ENCODE data around the gene LMO4.

LMO4 gene, protein sequence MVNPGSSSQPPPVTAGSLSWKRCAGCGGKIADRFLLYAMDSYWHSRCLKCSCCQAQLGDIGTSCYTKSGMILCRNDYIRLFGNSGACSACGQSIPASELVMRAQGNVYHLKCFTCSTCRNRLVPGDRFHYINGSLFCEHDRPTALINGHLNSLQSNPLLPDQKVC

DNA sequence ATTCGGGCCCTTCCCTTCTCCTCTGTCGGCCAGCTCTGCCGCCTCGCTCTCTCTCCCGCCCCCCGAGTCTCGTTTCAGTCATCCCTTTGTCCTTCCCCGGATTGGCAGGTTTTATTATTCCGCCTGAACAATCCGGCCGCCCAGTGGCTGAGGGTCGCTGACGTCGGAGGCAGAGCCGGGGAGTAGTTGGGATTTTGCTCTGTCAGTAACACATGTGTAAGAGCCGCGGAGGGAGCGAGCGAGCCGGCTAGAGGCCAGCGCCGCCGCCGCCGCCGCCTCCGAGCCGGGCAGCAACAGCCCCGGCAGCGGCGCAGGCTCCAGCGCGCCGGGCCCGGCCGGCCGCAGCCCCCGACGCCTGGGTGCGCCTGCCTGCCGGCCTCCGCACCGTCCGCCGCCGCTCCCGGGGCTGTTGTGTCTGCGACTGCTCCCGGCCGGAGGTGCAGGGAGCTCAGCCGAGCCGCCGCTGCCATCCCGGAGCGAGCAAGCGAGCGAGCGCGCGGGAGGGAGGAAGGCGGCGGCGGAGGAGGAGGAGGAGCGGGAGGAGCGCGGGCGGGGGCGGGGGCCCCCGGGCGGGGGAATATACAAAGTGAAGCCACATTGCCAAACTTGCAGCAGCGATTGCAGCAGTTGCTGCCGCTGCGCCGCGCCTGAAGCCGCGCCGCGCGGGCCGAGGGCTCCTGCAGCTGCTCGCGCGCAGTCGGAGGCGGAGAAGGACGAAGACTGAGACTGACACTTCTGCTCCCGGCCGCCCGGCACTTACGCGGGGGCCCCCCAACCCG lies at the start of gene LMO4:
Gene LMO4 (plus strand): TSS at position 609 of the 779 bp plus-strand sequence. CDS start 3,136 bp downstream, outside the sequence.
- DNase-seq (ENCODE audit: low read depth in 2 of 2): peak in 1 of 2 donors; percentile 51

- DNase-seq (ENCODE audit: low read depth in 2 of 2): no peak
Measured at GRCh38 chr1:87279536-87279875, 49.2 kb upstream of the LMO4 start.

DNA sequence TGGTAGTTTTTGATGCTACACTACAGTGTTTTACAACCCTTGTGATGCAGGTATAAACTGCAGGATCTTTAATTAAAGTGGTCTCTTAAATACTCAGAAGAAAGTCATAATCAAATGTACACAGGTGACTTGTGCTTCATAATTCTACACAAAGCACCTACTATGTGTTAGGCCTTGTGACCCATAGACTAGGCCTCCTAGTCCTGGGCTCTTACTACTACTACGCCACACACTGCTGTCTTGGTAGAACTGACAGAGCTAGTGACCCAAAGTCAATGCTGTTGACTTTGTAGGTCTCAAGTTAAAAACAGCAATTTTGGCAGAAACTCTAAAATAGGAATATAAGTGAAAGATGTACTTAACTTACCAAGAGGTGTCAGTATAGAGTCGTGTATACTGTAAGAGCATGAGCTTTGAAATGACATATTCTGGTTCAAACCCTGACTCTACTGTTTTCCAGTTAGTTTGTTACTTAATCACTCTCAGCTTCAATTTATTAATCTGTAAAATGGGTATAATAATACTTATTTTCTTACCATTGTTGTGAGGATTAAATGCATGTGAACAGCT lies 48.6 kb upstream of the LMO4 start:
- no peak for DNase-seq (ENCODE audit: low read depth in 2 of 2)

DNA sequence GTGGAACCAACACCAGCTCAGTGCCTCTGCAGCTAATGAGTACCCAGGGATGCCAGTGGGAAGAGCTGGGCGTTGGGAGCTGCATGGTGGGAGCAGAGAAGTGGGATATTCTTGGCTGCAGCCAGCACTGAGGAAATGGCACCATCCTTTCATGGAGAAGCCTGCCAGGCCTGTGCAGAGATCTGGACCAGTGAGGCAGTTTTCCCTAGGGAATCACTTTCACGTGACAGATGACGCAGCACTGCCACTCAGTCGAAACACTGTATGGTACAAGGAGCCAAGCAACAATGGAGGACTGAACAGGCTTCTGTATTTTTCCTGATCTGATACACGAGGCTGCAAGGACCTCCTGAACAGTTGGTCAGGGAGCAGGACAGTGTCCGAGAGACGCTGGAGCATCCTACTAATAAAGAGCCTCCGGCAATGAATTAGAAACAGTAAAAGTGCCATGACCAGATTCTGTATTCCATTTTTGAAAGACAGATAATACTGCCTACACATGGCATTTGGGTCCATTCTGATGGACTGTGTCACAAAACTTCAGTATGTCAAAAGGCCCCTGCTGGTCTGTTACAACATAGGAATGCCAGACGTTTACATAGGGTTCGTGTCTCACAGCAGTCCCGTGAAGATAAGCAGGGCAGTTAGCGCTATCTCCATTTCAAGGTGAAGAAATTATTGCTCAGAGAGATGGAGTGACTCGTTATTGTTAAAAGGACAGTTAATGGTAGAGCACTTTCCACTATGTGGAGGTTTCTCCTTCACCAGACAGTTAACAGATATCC lies 44.0 kb upstream of the LMO4 start:
- no peak for DNase-seq (ENCODE audit: low read depth in 2 of 2)

- no peak for DNase-seq (ENCODE audit: low read depth in 2 of 2)
Measured at GRCh38 chr1:87291107-87291506, 37.6 kb upstream of the LMO4 start.

- DNase-seq (ENCODE audit: low read depth in 2 of 2): peak in 1 of 2 donors; percentile 41
Measured at GRCh38 chr1:87292684-87293493, 35.8 kb upstream of the LMO4 start.

- no peak for DNase-seq (ENCODE audit: low read depth in 2 of 2)
Measured at GRCh38 chr1:87294633-87295032, 34.0 kb upstream of the LMO4 start.

- no peak for DNase-seq (ENCODE audit: low read depth in 2 of 2)
Measured at GRCh38 chr1:87295445-87296110, 33.1 kb upstream of the LMO4 start.

- no peak for DNase-seq (ENCODE audit: low read depth in 2 of 2)
Measured at GRCh38 chr1:87296206-87296605, 32.5 kb upstream of the LMO4 start.

DNA sequence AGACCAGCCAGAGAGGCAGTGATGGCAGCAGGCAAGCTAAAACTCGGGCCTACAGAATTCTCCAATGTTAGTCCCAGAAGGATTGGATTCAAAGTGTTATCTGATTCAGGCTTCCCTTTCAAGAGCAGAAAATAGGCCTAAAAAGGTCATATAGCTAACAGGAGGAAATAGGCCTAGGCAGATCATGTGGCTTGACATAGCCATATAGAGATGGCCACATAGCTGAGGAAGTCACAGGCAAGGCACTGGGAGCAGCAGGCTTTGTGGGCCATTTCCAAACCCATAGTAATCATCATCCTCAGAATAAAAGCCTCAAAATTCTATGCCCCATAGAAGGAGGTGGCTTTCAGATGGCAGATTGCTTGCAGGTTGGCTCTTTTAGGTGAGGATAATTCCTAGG lies 29.0 kb upstream of the LMO4 start:
- DNase-seq (ENCODE audit: low read depth in 2 of 2): no peak

DNA sequence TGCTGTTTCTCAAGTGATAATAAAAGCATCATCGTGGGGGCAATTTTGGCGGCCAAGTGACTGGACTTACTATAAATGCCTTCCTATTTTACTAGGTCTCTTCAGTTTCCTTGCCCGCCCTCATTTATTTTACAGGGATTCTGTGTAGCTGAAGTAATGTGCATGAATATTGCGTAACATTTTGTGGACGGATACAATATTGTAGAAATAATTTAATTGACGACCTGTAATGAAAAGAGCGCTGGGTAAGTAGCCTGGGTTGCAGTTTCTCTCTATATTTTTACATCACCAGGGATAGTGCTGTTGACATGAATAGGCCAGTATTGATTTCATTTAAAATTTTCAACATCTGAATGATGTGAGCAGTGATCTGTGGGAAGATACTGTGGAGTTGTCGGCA lies 28.1 kb upstream of the LMO4 start:
- no peak for DNase-seq (ENCODE audit: low read depth in 2 of 2)

GRCh38 chr1:87305151-87305550 lies 23.5 kb upstream of the LMO4 start:
- DNase-seq (ENCODE audit: low read depth in 2 of 2): no peak

GRCh38 chr1:87305762-87306161 lies 22.9 kb upstream of the LMO4 start:
- DNase-seq (ENCODE audit: low read depth in 2 of 2): no peak

DNA sequence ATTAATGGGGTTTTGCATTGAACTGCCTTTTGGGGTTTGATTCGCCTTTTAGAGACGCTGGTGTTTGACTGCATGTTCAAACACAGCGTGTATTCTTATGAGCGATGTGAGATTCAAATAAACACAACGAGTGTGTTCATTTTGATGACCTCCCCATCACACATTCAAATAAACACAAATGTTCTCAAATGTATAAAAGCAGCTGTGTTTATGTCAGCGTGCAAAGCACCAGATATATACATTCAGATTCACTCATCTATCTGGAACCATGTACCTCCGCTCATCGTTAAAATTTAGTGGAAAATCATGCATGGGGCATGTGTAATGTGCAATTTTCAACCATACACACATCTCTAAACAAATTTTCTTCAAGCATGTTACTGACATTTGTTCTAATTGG lies 21.4 kb upstream of the LMO4 start:
- DNase-seq (ENCODE audit: low read depth in 2 of 2): no peak

DNA sequence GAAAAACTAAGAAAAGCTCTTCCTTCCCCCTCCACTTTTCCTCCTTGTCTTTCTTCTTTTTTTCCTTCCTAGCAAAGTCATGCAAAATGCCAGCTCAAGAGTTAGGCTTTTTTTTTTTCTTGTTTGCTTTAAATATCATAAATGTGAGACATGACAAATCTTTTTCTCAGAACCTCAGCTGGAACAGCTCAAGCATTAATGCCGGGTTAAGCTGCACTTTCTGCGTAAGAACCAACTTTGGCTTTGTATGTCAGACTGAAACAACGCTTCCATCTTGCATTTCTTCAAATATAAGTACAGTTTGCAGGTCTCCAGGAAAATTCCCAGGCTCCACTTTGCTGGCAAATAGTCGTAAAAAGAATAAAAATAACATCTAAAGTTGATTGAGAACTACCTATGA lies 20.7 kb upstream of the LMO4 start:
- DNase-seq (ENCODE audit: low read depth in 2 of 2): no peak

DNA sequence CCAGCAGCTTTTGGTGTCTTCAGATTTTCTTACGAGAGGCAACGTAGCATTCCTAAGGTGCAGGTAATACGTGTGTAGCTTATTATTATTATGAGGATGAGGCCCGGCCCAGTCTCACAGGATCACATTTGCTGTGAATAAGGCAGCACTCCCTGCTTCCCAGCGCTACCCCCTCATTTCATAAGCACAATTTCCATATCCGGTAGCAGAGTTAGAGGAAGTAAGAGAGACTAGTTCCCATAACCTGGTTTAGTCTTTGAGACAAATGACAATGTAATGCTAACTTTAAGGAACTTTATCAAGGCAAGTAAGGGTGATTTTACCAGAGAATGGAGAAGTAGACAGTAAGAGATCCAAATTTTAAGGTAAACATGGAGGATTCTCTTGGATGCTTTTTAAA lies 14.6 kb upstream of the LMO4 start:
- DNase-seq (ENCODE audit: low read depth in 2 of 2): no peak

- DNase-seq (ENCODE audit: low read depth in 2 of 2): no peak
Measured at GRCh38 chr1:87318056-87318650, 10.5 kb upstream of the LMO4 start.

GRCh38 chr1:87318806-87319205 lies 9.9 kb upstream of the LMO4 start:
- DNase-seq (ENCODE audit: low read depth in 2 of 2): no peak

DNA sequence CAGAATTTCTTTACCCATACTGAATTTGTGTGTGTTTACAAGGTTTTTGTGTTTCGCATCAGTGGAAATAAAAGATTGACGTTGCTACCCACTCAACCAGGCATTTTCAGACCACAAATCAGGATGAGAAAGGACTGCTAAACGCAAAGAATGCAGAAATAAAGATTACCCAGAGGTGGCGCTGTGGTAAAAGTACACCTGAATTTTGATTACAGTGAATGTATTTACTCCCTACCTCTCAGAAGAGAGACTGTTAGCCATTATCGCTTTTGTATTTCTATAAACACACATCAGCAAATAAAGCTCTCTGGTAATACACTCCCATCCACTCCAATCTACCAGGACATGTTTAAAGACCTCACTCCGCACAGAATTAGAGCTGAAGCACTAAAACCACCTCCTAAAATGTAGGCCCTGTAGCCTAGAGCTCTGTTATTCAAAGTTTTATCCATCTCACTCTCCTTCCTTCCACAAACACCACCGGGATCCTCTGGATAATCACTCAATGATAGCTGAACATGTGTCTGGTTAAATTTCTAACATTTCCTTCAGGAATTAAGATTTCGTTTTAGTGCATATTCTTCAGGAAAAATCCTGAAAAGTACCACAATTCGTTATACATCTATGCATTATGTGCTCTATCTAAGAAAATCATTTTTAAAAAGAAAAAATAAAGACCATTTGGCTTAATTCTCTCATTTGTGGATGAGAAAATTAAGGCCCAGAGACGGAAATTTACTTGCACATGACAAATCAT lies 2.5 kb upstream of the LMO4 start:
- no peak for DNase-seq (ENCODE audit: low read depth in 2 of 2)
